ENCODE results near the gene JAML. TPM values are rescaled to one million over a fixed set of nuclear protein-coding genes. Genes with fewer than 3 reads are reported as not detected.

Gene JAML, protein sequence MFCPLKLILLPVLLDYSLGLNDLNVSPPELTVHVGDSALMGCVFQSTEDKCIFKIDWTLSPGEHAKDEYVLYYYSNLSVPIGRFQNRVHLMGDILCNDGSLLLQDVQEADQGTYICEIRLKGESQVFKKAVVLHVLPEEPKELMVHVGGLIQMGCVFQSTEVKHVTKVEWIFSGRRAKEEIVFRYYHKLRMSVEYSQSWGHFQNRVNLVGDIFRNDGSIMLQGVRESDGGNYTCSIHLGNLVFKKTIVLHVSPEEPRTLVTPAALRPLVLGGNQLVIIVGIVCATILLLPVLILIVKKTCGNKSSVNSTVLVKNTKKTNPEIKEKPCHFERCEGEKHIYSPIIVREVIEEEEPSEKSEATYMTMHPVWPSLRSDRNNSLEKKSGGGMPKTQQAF
- 100 to 1,000 TPM; 140 to 144 TPM for total RNA-seq

DNA sequence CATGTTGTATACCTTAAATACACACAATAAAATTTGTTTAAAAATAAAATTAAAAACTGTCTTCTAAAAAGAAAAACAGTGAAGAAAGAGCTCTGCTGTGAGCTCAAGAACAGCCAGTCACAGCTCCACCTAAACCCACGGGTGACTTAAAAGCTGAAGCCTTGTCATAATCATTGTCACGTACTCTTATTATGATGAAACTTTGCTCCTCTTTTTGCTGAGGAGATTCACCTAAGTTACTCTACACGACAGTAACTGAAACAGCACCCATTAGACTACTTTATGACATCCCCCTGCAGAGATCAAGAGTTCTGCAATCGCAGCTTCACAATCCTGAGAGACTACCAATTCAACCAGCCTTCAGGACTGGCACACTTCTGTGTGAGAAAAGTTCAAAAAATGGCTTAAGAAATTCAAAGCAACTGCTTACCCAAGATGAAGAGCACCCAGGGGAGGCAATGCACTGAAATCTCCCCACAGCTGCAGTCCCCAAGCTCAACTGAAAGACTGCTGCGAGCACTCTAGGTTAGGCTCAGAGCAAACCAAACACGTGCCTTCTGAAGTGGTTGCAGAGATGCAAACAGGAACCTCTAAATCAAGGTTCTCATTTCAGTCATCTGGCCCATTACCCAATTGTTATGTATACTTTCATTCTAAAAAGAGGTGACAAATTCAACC, at the start of gene JAML:
Gene JAML, minus strand, starts transcription at position 501 of the 678 bp plus-strand sequence. CDS start 10,145 bp downstream, outside the sequence.
- ChIA-PET POLR2A (interaction anchor here (0.7 to 9.6 kb wide), 21 partner anchors 12 to 254 kb away, joined by 3 to 106 read pairs (median 5); partner anchors contain the start of genes CD3D, CD3G, MPZL3 and UBE4A), CTCF (interaction anchor here (0.8 to 8.4 kb wide), 10 partner anchors 9 to 81 kb away, joined by 3 to 88 read pairs (median 22); no protein-coding TSS in a partner anchor)
- H3K9me3 Mint-ChIP-seq (ENCODE audit: insufficient read depth): no peaks in the 10 kb centered on the region
- H3K27me3 Mint-ChIP-seq (ENCODE audit: low read depth): no peaks in the 10 kb centered on the region
- DNase-seq (peak; percentile 86), ATAC-seq (peak; percentile 70)
- peaks cover 29% of the 10 kb centered on the region for H3K4me1 Mint-ChIP-seq (ENCODE audit: low read depth)
- peaks cover 81% of the 10 kb centered on the region for H3K36me3 Mint-ChIP-seq (ENCODE audit: low read depth)
- peak within 1 kb of the TSS; percentile 91 for H3K27ac Mint-ChIP-seq
- peak within 1 kb of the TSS; percentile 85 for H3K4me3 Mint-ChIP-seq

DNA sequence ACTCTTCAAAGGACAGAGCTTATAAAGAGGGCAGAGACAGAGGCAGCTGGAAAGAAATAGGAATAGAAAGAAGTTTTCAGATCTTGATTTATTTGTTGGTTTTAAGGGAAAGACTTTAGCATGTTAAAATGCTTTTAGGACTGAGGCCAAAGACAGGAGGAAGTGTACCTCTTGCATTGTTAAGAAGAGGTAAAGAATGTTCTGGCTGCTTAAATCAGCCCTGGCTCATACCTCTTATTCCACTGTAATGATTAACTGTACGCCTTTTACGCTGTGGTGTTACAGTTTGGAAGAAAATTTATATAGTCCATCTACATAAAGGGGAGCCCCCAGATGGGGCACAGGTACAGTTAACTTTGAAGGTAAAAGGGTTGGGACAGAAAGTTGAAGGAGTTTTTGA, 49.4 kb upstream of the JAML start:
- ChIA-PET POLR2A (no interaction called here), CTCF (interaction anchor here (0.8 to 1.3 kb wide), 3 partner anchors 12 to 28 kb away, joined by 3 to 4 read pairs (median 3); no protein-coding TSS in a partner anchor)
- Mint-ChIP-seq H3K27me3 (ENCODE audit: low read depth) (no peaks in the 10 kb centered on the region), H3K4me3 (no peak overlapping the region), H3K9me3 (ENCODE audit: insufficient read depth) (no peaks in the 10 kb centered on the region), H3K27ac (no peak overlapping the region), H3K36me3 (ENCODE audit: low read depth) (no peaks in the 10 kb centered on the region), H3K4me1 (ENCODE audit: low read depth) (peaks cover 33% of the 10 kb centered on the region)
- DNase-seq (no peak), ATAC-seq (no peak)

DNA sequence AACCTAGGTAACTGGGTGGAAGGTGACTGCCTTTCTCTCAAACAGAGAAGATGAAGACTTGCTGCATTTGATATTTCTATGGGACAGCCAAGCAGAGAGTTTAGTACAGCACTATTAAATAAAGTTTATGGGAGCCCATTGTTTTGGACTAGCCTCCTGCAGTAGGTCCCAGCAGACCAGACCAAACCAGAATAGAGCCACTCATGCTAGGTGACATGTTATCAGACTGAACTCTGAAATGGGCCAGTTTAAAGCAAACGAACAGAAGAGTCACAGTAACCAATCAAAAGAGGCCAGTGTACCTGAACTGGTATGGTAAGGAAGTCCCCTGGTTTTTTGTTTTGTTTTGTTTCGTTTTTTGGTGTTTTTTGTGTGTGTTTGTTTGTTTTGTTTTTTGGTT, 47.2 kb upstream of the JAML start:
- ATAC-seq (no peak), DNase-seq (no peak)
- ChIA-PET CTCF (no interaction called here), POLR2A (no interaction called here)
- peaks cover 27% of the 10 kb centered on the region for H3K4me1 Mint-ChIP-seq (ENCODE audit: low read depth)
- H3K27ac Mint-ChIP-seq: no peak overlapping the region
- no peaks in the 10 kb centered on the region for H3K36me3 Mint-ChIP-seq (ENCODE audit: low read depth)
- no peaks in the 10 kb centered on the region for H3K27me3 Mint-ChIP-seq (ENCODE audit: low read depth)
- no peaks in the 10 kb centered on the region for H3K9me3 Mint-ChIP-seq (ENCODE audit: insufficient read depth)
- no peak overlapping the region for H3K4me3 Mint-ChIP-seq

DNA sequence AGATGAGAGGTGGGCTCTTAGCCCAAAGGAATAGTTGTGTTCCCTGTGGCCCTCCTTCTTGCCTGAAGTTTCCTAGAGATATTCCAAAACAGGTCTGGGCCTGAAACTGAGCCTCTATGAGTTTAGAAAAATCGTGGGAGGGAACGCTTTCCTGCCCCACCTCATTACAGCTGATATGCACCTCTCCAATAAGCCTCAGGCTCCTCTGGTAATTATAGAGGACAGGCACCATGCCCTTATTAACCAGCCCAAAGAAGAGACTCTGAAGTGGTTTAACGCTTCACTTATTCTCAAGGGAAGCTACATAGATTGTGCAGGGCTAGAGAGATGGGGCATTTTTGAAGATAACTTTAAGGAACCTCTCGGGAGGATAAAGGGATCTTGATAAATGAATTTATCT, 42.7 kb upstream of the JAML start:
- DNase-seq: no peak
- ATAC-seq: no peak
- peaks cover 34% of the 10 kb centered on the region for H3K4me1 Mint-ChIP-seq (ENCODE audit: low read depth)
- POLR2A ChIA-PET: no interaction called here
- no peaks in the 10 kb centered on the region for H3K9me3 Mint-ChIP-seq (ENCODE audit: insufficient read depth)
- no peak overlapping the region for H3K27ac Mint-ChIP-seq
- H3K4me3 Mint-ChIP-seq: no peak overlapping the region
- H3K36me3 Mint-ChIP-seq (ENCODE audit: low read depth): peaks cover 6% of the 10 kb centered on the region
- peaks cover 3% of the 10 kb centered on the region for H3K27me3 Mint-ChIP-seq (ENCODE audit: low read depth)
- CTCF ChIA-PET: interaction anchor here (0.9 to 6.2 kb wide), 5 partner anchors 12 to 96 kb away, joined by 3 to 46 read pairs (median 3); no protein-coding TSS in a partner anchor

DNA sequence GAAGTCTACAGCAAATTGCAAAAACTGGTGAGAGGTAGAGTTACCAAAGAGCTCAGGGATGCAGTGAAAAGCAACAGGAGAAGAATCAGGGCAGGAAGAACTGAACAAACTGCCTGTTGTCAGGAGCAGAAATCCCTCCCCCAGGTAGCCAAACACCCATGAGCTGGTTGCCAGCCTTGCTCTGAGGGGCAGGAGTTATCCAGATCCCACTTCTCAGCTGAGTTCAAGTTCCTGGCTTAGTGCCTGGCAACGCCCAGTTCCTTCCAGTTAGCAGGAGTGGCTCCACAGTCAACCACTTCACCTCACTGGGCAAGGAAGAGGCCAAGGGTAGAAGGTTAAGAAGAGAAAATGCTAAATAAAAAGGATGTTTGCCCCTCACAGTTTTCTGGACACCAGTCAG, 41.1 kb upstream of the JAML start:
- H3K27me3 Mint-ChIP-seq (ENCODE audit: low read depth): peaks cover 3% of the 10 kb centered on the region
- no peak overlapping the region for H3K4me3 Mint-ChIP-seq
- H3K27ac Mint-ChIP-seq: no peak overlapping the region
- no peak for DNase-seq
- CTCF ChIA-PET: interaction anchor here (0.7 to 6.2 kb wide), 8 partner anchors 11 to 121 kb away, joined by 3 to 46 read pairs (median 22); partner anchors contain the start of gene CD3E
- H3K36me3 Mint-ChIP-seq (ENCODE audit: low read depth): peaks cover 13% of the 10 kb centered on the region
- H3K9me3 Mint-ChIP-seq (ENCODE audit: insufficient read depth): no peaks in the 10 kb centered on the region
- H3K4me1 Mint-ChIP-seq (ENCODE audit: low read depth): peaks cover 48% of the 10 kb centered on the region
- no peak for ATAC-seq
- POLR2A ChIA-PET: interaction anchor here (0.7 to 1.5 kb wide), 3 partner anchors 19 to 40 kb away, joined by 3 to 5 read pairs (median 4); no protein-coding TSS in a partner anchor

DNA sequence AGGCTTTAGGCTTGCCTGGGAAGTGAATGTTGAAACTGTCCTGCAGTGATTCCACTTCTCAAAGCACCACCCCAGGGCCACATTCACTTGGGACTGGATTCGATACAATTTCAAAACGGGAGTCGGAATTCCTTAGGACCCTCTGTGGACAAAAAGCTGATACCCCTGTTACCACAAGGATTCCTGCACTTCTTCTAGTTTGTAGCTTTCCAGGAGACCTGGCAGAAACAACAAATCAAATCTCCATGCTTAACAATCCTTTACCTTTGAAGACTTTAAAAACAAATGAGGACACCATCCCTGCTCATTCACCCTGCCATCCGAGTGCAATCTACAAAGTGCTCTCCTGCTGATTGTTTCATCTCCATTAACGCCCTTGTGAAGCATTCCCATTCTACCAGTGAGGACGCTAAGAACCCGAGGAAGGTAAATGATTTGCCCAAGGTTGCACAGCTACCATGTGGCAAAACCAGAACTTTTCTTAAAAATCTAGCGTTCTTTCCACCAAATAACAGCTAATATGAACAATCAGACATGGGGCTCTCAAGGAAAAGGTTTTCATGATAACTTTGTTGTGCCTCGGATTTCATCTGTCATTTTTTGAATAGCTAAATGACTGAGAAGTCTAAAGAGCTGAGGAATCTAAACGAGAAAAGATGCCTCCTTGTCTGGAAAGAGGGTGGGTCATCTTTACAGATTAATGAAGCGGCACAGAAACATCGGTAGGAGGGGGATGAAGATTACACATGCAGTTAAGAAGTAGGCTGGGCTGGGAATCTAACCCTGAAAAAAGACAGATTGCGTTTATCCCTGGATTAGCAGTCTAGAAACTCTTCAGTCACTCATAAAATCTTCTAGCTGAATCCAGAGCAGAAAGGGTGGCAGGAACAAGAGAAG, 40.0 kb upstream of the JAML start:
- CTCF ChIA-PET: interaction anchor here (1.0 to 6.2 kb wide), 15 partner anchors 11 to 143 kb away, joined by 3 to 46 read pairs (median 5); partner anchors contain the start of genes CD3E and MPZL3
- DNase-seq (no peak), ATAC-seq (no peak)
- Mint-ChIP-seq H3K27me3 (ENCODE audit: low read depth) (peaks cover 3% of the 10 kb centered on the region), H3K36me3 (ENCODE audit: low read depth) (peaks cover 22% of the 10 kb centered on the region), H3K27ac (peak overlapping the region; percentile 23), H3K4me3 (peak overlapping the region; percentile 77), H3K9me3 (ENCODE audit: insufficient read depth) (no peaks in the 10 kb centered on the region), H3K4me1 (ENCODE audit: low read depth) (peaks cover 60% of the 10 kb centered on the region)
- POLR2A ChIA-PET: interaction anchor here (0.5 to 1.7 kb wide), 5 partner anchors 24 to 48 kb away, joined by 3 to 4 read pairs (median 3); partner anchors contain the start of gene CD3E

DNA sequence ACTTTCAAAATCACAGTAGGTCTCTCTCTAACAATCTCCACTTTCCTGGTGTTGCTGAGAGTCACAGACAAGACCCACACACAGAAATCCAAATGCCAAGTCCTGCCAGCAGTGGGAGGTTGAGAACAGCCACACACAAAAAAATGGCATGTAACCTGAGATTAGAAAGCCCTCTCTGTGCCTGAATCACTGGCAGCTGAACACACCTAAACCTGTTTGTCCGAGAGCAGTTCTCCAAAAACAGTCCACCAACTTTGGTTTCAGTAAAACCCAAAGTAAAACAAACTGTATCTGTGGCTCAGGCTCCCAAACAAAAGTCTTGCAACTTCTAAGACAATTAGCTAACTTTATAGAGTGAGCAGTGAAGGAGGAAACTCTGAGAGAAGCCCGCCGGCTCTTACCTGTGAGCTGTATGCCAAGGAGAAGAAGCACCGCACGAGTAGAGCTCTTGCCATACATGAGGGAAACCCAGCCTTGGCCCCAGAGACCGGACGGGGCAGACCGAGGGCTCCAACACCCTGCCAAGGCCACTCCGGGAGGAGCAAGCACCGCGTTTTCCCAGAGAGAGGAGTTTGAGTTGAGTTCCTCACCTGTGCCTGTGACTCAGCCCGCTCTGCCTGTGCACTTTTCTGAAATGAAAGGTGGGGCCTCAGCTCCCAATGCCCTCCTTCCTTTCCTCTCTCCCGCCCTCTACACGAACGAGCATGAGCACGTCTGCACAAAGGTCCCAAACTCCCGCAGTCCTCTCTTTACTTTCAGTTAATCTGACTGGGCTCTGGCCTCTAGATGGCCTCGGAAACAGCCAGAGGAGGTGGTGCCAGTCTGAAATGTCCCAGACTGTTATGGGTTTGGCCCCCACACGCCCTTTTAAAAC, 39.1 kb upstream of the JAML start, which contains the start of gene MPZL2:
Gene MPZL2, minus strand, starts transcription at position 603 of the 874 bp plus-strand sequence. Its CDS starts 144 bp downstream, at position 459.
- DNase-seq (peak; percentile 55), ATAC-seq (peak; percentile 73)
- H3K27me3 Mint-ChIP-seq (ENCODE audit: low read depth): peaks cover 3% of the 10 kb centered on the region
- H3K4me1 Mint-ChIP-seq (ENCODE audit: low read depth): peaks cover 65% of the 10 kb centered on the region
- H3K4me3 Mint-ChIP-seq: peak within 1 kb of the TSS; percentile 77
- peaks cover 29% of the 10 kb centered on the region for H3K36me3 Mint-ChIP-seq (ENCODE audit: low read depth)
- ChIA-PET CTCF (interaction anchor here (1.0 to 6.2 kb wide), 12 partner anchors 10 to 144 kb away, joined by 3 to 46 read pairs (median 8); partner anchors contain the start of genes CD3E and MPZL3), POLR2A (interaction anchor here (1.0 to 1.7 kb wide), 3 partner anchors 23 to 47 kb away, joined by 3 to 4 read pairs (median 3); no protein-coding TSS in a partner anchor)
- no peaks in the 10 kb centered on the region for H3K9me3 Mint-ChIP-seq (ENCODE audit: insufficient read depth)
- peak within 1 kb of the TSS; percentile 23 for H3K27ac Mint-ChIP-seq

DNA sequence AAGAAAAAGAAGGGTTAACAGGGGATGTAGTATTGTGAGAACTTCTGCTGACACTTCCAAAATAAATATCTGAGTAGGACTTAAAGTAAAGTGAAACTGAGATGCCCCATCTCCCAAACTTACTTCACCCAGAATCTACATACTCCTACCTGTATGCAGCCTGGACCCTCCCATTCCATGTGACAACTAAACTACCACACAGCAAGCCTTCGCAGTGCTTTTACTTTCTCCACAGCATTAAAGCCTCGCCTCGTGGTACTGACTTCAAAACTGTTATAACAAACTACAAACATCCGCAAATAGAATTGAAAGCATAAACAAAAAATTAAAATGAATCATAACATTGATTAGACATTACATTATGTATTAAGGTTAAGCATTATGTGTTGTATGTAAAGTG, 38.3 kb upstream of the JAML start:
- H3K36me3 Mint-ChIP-seq (ENCODE audit: low read depth): peaks cover 37% of the 10 kb centered on the region

DNA sequence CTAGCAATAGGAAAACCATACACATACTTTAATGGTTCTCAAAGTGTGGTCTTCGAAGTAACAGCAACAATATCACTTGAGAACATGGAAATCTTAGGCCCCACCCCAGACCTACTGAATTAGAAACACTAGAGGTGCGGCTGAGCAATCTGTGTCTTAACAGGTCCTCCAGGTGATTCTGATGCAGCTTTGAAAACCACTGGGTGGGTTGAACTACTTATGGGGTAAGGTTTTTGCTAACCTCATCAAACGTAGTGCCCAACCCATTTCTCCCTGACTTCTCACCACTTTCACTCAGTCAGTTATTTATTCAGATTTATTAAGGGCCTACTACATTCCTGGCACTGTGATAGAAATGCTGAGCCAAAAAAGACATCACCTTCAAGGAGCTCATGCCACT, 35.5 kb upstream of the JAML start:
- DNase-seq (peak; percentile 47), ATAC-seq (peak; percentile 66)
- Mint-ChIP-seq H3K27me3 (ENCODE audit: low read depth) (peaks cover 3% of the 10 kb centered on the region), H3K36me3 (ENCODE audit: low read depth) (peaks cover 53% of the 10 kb centered on the region), H3K4me3 (no peak overlapping the region), H3K27ac (peak overlapping the region; percentile 23), H3K9me3 (ENCODE audit: insufficient read depth) (peaks cover 4% of the 10 kb centered on the region), H3K4me1 (ENCODE audit: low read depth) (peaks cover 71% of the 10 kb centered on the region)
- ChIA-PET CTCF (interaction anchor here (0.9 to 7.2 kb wide), 19 partner anchors 9 to 89 kb away, joined by 3 to 74 read pairs (median 6); partner anchors contain the start of genes CD3E and MPZL3), POLR2A (interaction anchor here (0.7 to 4.6 kb wide), 3 partner anchors 35 to 58 kb away, joined by 3 to 17 read pairs (median 4); partner anchors contain the start of genes CD3E and JAML)

More for the DNA sequence above, 38.3 kb upstream of the JAML start:
- H3K4me3 Mint-ChIP-seq: peak overlapping the region; percentile 77
- no peak overlapping the region for H3K27ac Mint-ChIP-seq
- no peak for DNase-seq
- peaks cover 73% of the 10 kb centered on the region for H3K4me1 Mint-ChIP-seq (ENCODE audit: low read depth)
- no peak for ATAC-seq
- H3K27me3 Mint-ChIP-seq (ENCODE audit: low read depth): peaks cover 3% of the 10 kb centered on the region
- POLR2A ChIA-PET: interaction anchor here (1.0 kb wide), 1 partner anchor 41 kb away, joined by 3 read pairs; no protein-coding TSS in a partner anchor
- peaks cover 4% of the 10 kb centered on the region for H3K9me3 Mint-ChIP-seq (ENCODE audit: insufficient read depth)
- CTCF ChIA-PET: interaction anchor here (3.5 to 6.2 kb wide), 4 partner anchors 14 to 65 kb away, joined by 28 to 46 read pairs (median 40); no protein-coding TSS in a partner anchor

DNA sequence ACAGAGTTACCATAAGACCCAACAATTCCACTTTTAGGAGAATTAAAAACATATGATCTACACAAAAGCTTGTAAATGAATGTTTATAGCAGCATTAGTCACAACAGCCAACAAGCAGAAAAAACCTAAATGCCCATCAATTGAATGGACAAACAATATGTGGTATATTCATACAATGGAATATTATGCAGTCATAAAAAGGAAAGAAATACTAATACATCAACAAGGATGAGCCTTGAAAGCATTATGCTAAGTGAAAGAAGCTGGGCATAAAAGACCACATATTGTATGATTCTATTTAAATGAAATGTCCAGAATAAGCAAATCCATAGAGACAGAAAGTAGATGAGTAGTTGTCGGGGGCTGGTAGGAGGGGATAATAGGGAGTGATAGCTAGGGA, 34.3 kb upstream of the JAML start:
- ATAC-seq (no peak), DNase-seq (no peak)
- H3K36me3 Mint-ChIP-seq (ENCODE audit: low read depth): peaks cover 63% of the 10 kb centered on the region
- peaks cover 4% of the 10 kb centered on the region for H3K9me3 Mint-ChIP-seq (ENCODE audit: insufficient read depth)
- ChIA-PET CTCF (interaction anchor here (0.6 to 7.2 kb wide), 16 partner anchors 8 to 88 kb away, joined by 3 to 74 read pairs (median 4); partner anchors contain the start of gene MPZL3), POLR2A (interaction anchor here (0.6 to 4.6 kb wide), 4 partner anchors 20 to 83 kb away, joined by 3 to 17 read pairs (median 6); partner anchors contain the start of genes CD3D, CD3E and JAML)
- H3K4me1 Mint-ChIP-seq (ENCODE audit: low read depth): peaks cover 63% of the 10 kb centered on the region
- H3K4me3 Mint-ChIP-seq: no peak overlapping the region
- no peak overlapping the region for H3K27ac Mint-ChIP-seq
- H3K27me3 Mint-ChIP-seq (ENCODE audit: low read depth): no peaks in the 10 kb centered on the region

Data from activated CD8-positive, alpha-beta T cell treated with anti-CD3 and anti-CD28 coated beads, Interleukin-2, amount 10 ng/mL, durations not matched to agents 7 days and 5 days (primary cell).